ENCODE data around the gene RNF10. TPM values are rescaled to one million over a fixed set of nuclear protein-coding genes. Genes with fewer than 3 reads are reported as not detected.
A peak's percentile ranks its signal among the peaks of the same experiment; 100 is the strongest.

Gene RNF10
- total and polyA plus RNA-seq, 10 of the 15 experiments (the other 5 are each of a cell fraction or from before 2014, with no cell fraction given) = 48.2 to 127 (median 64.5) TPM

DNA sequence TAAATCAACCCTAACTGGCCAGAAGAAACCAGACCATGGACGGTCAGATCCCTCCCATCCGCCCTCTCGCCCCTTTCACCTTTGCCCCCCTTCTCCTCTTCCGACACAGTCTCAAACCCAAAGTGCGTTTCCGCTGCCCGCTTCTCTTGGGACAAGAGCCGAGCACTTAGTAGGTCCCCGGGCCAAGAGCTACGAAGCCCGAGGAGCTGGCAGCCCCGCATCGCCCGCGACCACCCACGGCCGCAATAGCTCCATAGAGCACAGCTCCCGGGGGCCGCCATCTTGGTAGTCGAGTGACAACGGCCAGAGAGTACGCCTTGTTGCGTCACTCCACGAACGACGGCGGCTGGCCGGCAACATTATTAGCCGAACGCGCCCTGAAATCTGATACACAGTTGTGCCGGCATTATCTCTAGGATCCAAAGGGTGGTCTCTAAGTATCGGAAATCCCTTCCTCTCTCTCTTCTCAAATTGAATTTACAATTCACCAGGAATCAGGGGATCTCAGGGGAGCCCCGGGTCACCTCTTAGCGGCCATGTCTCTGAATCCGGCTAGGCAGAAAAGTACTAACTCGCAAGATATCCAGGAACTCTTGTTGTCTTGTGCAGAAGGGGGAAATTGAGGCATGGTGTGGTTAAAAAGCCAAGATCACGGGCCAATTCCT, 5.2 kb upstream of the RNF10 start, which contains the start of gene COQ5 (continued):
- TF ChIP-seq, protein P1, sequence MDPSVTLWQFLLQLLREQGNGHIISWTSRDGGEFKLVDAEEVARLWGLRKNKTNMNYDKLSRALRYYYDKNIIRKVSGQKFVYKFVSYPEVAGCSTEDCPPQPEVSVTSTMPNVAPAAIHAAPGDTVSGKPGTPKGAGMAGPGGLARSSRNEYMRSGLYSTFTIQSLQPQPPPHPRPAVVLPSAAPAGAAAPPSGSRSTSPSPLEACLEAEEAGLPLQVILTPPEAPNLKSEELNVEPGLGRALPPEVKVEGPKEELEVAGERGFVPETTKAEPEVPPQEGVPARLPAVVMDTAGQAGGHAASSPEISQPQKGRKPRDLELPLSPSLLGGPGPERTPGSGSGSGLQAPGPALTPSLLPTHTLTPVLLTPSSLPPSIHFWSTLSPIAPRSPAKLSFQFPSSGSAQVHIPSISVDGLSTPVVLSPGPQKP (IDR thresholded peaks at IDR 0.05; ENCODE audit: low read depth, low read length) = no peak
- TF ChIP-seq FOS (IDR thresholded peaks at IDR 0.05; ENCODE audit: borderline replicate concordance, extremely low read depth, insufficient read length) = no peak
- no peak for TF ChIP-seq NFYB (IDR thresholded peaks at IDR 0.05; ENCODE audit: insufficient read depth, low read depth, low read length)
- TF ChIP-seq SMAD5 (IDR thresholded peaks at IDR 0.05; ENCODE audit: low read depth) = peak; percentile 75; the same call in 1 of the 2 replicates
- TF ChIP-seq SREBF1 (IDR thresholded peaks at IDR 0.05; ENCODE audit: low read length) = no peak
- peak; percentile 98 for TF ChIP-seq NR2F1 (conservative IDR thresholded peaks at IDR 0.05)
- TF ChIP-seq CEBPB (IDR thresholded peaks at IDR 0.05; ENCODE audit: borderline replicate concordance in 1 of 2, low read depth in 2 of 2, low read length in 2 of 2) = peak in 1 of 2 experiments; percentile 69; a peak in 2 of 4 replicates
- no peak for TF ChIP-seq GABPA (IDR thresholded peaks at IDR 0.05; ENCODE audit: low read depth)
- no peak for TF ChIP-seq SUZ12 (IDR thresholded peaks at IDR 0.05; ENCODE audit: unreplicated experiment)
- no peak for TF ChIP-seq JUND (IDR thresholded peaks at IDR 0.05; ENCODE audit: low read depth, low read length)
- no peak for TF ChIP-seq ZNF24 (IDR thresholded peaks at IDR 0.05)
- TF ChIP-seq, protein P2, sequence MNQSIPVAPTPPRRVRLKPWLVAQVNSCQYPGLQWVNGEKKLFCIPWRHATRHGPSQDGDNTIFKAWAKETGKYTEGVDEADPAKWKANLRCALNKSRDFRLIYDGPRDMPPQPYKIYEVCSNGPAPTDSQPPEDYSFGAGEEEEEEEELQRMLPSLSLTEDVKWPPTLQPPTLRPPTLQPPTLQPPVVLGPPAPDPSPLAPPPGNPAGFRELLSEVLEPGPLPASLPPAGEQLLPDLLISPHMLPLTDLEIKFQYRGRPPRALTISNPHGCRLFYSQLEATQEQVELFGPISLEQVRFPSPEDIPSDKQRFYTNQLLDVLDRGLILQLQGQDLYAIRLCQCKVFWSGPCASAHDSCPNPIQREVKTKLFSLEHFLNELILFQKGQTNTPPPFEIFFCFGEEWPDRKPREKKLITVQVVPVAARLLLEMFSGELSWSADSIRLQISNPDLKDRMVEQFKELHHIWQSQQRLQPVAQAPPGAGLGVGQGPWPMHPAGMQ (IDR thresholded peaks at IDR 0.05; ENCODE audit: borderline replicate concordance) = no peak
- TF ChIP-seq EZH2 (IDR thresholded peaks at IDR 0.05; ENCODE audit: borderline replicate concordance, control insufficient read depth, low read depth, low read length) = no peak
- TF ChIP-seq, protein P3, sequence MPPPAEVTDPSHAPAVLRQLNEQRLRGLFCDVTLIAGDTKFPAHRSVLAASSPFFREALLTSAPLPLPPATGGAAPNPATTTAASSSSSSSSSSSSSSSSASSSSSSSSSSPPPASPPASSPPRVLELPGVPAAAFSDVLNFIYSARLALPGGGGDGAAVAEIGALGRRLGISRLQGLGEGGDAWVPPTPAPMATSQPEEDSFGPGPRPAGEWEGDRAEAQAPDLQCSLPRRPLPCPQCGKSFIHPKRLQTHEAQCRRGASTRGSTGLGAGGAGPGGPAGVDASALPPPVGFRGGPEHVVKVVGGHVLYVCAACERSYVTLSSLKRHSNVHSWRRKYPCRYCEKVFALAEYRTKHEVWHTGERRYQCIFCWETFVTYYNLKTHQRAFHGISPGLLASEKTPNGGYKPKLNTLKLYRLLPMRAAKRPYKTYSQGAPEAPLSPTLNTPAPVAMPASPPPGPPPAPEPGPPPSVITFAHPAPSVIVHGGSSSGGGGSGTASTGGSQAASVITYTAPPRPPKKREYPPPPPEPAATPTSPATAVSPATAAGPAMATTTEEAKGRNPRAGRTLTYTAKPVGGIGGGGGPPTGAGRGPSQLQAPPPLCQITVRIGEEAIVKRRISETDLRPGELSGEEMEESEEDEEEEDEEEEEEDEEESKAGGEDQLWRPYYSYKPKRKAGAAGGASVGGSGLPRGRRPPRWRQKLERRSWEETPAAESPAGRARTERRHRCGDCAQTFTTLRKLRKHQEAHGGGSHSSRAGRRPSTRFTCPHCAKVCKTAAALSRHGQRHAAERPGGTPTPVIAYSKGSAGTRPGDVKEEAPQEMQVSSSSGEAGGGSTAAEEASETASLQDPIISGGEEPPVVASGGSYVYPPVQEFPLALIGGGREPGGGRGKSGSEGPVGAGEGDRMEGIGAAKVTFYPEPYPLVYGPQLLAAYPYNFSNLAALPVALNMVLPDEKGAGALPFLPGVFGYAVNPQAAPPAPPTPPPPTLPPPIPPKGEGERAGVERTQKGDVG (CRISPR knock-in tag; IDR thresholded peaks at IDR 0.05) = no peak
- TF ChIP-seq NFYA (IDR thresholded peaks at IDR 0.05; ENCODE audit: borderline replicate concordance, low read depth, low read length) = no peak
- peak; percentile 96 for TF ChIP-seq RELB (IDR thresholded peaks at IDR 0.05; ENCODE audit: low read depth)
- peak; percentile 88 for TF ChIP-seq POLR2AphosphoS5 (IDR thresholded peaks at IDR 0.05; ENCODE audit: low read length)
- no peak for TF ChIP-seq TBL1XR1 (IDR thresholded peaks at IDR 0.05; ENCODE audit: low read depth, low read length)
- peak; percentile 77 for TF ChIP-seq CBFB (IDR thresholded peaks at IDR 0.05; ENCODE audit: low read depth)
- TF ChIP-seq IKZF2 (IDR thresholded peaks at IDR 0.05) = peak; percentile 17 to 42; a peak in 2 of 4 replicates
- TF ChIP-seq ATF7 (IDR thresholded peaks at IDR 0.05; ENCODE audit: low read depth) = peak; percentile 86

Measured in GM12878 (cell line).